ENCODE results near the gene IP6K2. TPM values are rescaled to one million over a fixed set of nuclear protein-coding genes. Genes with fewer than 3 reads are reported as not detected.
A peak's percentile ranks its signal among the peaks of the same experiment; 100 is the strongest.

IP6K2 gene
- total and polyA plus RNA-seq, 2 of the 13 experiments (the other 11 are each of a cell fraction or from before 2014, with no cell fraction given): 85.5 to 112 TPM

- TF ChIP-seq THAP7 (CRISPR knock-in tag; IDR thresholded peaks at IDR 0.05) (no peak), ZBTB8A (CRISPR knock-in tag; IDR thresholded peaks at IDR 0.05; ENCODE audit: borderline replicate concordance, low read depth) (no peak), ZEB1 (IDR thresholded peaks at IDR 0.05; ENCODE audit: insufficient replicate concordance, low read depth) (no peak), STAG1 (CRISPR knock-in tag; IDR thresholded peaks at IDR 0.05) (no peak), ZNF282 (IDR thresholded peaks at IDR 0.05; ENCODE audit: partially characterized antibody) (no peak), ZNF432 (CRISPR knock-in tag; IDR thresholded peaks at IDR 0.05; ENCODE audit: borderline replicate concordance) (no peak), ZBTB46 (CRISPR knock-in tag; IDR thresholded peaks at IDR 0.05; ENCODE audit: borderline replicate concordance) (0 out of 2 replicates have a peak, but pooled peaks have one; percentile 26), ZFP36 (IDR thresholded peaks at IDR 0.05; ENCODE audit: borderline replicate concordance, low read depth, low read length, partially characterized antibody) (no peak), AKAP8 (CRISPR knock-in tag; IDR thresholded peaks at IDR 0.05) (0 out of 2 replicates have a peak, but pooled peaks have one; percentile 9), ZNF275 (CRISPR knock-in tag; IDR thresholded peaks at IDR 0.05; ENCODE audit: borderline replicate concordance) (no peak), TGIF2 (CRISPR knock-in tag; IDR thresholded peaks at IDR 0.05) (no peak), ARID3A (IDR thresholded peaks at IDR 0.05; ENCODE audit: low read depth, low read length) (no peak), FUBP1 (CRISPR knock-in tag; IDR thresholded peaks at IDR 0.05; ENCODE audit: borderline replicate concordance) (no peak), KDM2A (CRISPR knock-in tag; IDR thresholded peaks at IDR 0.05; ENCODE audit: borderline replicate concordance, low read depth) (no peak), BORCS8-MEF2B (CRISPR knock-in tag; IDR thresholded peaks at IDR 0.05) (0 out of 2 replicates have a peak, but pooled peaks have one; percentile 24), ZIK1 (CRISPR knock-in tag; IDR thresholded peaks at IDR 0.05; ENCODE audit: borderline replicate concordance, low read depth) (0 out of 2 replicates have a peak, but pooled peaks have one; percentile 8), KLF13 (CRISPR knock-in tag; IDR thresholded peaks at IDR 0.05) (no peak), CREBL2 (CRISPR knock-in tag; IDR thresholded peaks at IDR 0.05; ENCODE audit: borderline replicate concordance) (no peak), ETS1 (CRISPR knock-in tag; IDR thresholded peaks at IDR 0.05) (no peak), ZNF737 (CRISPR knock-in tag; IDR thresholded peaks at IDR 0.05; ENCODE audit: borderline replicate concordance) (peak; percentile 33; the same call in 1 of the 2 replicates)
Observed at GRCh38 chr3:48739617-48739954, 22.6 kb upstream of the IP6K2 start (continued).

Data from HepG2 (cell line).